GM21390 (cell line): ENCODE results near the gene MTG1.
"Not testable (repeated sequence)": the region's sequence is repeated elsewhere in the genome, so short reads cannot be mapped to it uniquely, and the experiment has no call there.

ENCODE experiments used
- ATAC-seq: cut with Tn5 transposase; IDR thresholded peaks from one replicate; pipeline ENCODE4 v1.9.1; 2021; ENCODE audit not compliant: unreplicated experiment

The MTG1 gene

DNA sequence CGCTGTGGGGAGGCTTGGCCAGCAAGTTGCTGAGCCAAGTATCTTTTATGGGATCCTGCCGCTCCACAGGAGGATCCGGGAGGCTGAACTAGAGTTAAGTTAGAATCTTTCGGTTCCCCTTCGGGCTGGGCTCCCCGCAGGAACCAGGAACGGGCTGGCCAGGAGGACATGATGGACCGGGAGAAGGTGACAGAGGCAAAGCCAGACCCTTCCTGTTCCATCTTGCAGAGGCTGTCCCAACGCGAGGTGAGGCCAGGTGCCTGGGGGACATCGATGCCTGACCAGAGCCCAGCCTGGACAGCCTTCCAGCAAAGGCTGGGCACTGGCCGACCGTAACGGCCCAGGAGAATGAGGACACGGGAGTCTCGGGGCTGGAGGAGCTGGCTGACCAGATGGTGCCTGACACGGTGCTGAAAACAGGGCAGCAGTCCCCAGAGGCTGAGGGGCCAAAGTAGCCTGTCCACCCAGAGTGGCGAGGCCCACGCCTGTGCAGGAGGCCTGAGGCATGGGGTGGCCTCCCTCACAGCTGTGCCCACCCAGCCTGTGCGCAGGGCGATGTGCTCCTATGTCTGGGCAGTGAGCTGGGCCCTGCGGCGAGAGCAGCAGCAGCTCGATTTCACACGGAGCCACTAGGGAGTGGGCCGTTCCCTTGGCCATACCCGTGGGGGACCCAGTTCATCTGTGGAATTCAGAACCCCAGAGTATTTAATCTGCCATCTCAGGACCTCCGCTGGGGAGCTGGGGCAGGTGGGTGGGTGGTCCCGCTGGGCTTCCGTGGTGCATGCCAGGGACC, 16.7 kb upstream of the MTG1 start:
- ATAC-seq, result no peak

GRCh38 chr10:133377818-133378250, 16.1 kb upstream of the MTG1 start:
- no peak for ATAC-seq

GRCh38 chr10:133378251-133379096, 15.5 kb upstream of the MTG1 start:
- peak; percentile 43 for ATAC-seq

DNA sequence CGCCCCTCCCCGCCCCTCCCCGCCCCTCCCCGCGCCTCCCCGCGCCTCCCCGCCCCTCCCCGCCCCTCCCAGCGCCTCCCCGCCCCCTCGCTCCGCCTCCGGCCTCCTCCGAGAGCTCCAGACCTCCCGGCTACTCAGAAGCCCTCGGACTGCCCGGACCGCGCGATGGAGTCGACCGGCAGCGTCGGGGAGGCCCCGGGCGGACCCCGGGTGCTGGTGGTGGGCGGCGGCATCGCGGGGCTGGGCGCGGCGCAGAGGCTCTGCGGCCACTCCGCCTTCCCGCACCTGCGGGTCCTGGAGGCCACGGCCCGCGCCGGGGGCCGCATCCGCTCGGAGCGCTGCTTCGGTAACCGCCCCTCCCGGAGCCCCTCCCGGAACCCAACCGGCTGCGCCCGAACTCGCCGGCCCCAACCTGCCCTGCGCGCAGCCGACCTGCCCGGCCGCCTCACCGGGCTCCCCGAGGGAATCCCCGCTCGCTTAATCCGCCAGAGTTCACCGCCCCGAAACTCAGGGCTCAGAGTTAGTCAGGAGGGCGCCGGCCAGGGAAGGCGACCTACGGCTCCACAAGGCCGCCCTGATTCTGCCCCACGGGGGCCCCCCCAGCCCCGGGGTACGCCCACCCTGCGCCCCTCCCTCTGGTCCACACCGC, 14.7 kb upstream of the MTG1 start, which contains the start of gene PAOX:
PAOX (plus strand) TSS at position 111 of the 649 bp plus-strand sequence; CDS start at position 166, 55 bp downstream.
- ATAC-seq, result peak; percentile 50

DNA sequence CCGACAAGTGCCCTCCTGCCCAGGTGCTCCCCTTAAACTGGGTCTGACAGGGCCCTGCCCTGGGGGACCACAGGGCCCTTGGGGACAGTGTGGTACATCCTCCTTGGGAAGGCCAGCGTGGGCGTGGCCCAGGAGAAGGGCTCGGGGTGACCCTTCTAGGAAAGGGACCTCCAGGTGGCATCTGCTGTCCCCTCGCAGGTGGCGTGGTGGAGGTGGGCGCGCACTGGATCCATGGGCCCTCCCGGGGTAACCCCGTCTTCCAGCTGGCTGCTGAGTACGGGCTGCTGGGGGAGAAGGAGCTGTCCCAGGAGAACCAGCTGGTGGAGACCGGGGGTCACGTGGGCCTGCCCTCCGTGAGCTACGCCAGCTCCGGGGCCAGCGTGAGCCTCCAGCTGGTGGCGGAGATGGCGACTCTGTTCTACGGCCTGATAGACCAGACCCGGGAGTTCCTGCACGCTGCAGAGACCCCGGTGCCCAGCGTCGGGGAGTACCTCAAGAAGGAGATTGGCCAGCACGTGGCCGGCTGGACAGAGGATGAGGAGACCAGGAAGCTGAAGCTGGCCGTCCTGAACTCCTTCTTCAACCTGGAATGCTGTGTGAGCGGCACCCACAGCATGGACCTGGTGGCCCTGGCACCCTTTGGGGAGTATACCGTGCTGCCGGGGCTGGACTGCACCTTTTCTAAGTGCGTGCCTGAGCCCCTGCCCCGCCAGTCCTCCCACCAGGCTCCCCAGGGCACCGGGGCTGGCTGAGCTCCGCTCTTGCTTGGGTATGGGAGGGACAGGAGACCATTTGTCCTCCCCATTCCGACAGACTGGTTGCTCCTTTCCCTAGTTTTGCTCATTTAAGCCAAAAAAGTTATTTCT, 13.9 kb upstream of the MTG1 start:
- ATAC-seq, result no peak

DNA sequence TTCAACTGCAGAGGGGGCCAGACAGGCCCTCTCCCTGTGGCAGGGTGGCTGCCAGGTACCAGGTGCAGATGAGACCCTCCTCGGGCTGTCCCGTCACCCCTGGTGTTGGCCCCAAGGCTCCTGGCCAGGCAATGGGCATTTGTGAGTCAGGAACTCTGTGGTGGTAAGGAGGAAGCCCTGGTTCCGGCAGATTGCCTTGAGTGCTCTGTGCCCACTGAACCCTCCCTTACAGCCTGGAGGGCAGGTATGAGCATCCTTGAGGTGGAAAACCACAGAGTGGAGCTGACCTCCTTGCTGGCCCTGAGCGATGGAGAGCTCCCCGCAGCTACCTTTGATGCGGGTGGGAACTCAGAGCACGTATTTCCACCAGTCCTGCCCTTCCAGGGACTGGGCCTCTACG, 12.9 kb upstream of the MTG1 start:
- ATAC-seq, result no peak

DNA sequence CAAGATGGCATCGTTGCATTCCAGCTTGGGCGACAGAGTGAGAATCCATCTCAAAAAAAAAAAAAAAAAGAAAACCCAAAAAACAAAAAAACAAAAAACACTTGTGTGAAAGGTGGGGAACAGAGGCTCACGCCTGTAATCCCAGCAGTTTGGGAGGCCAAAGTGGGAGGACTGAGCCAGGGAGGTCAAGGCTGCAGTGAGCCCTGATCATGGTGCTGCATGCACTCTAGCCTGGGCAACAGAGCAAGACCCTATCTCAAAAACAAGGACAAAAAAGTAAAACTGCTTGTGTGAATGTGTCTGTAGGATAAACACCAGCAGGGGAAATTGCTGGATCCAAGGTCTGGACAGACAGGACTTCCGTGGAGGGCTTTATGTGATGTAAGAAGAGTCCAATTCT, 10.4 kb upstream of the MTG1 start:
- no peak for ATAC-seq

- ATAC-seq, result no peak
Observed at GRCh38 chr10:133384071-133384470, 9.9 kb upstream of the MTG1 start.

- no peak for ATAC-seq
Observed at GRCh38 chr10:133385214-133385613, 8.7 kb upstream of the MTG1 start.

- not testable (repeated sequence) for ATAC-seq
Observed at GRCh38 chr10:133386951-133387350, 7.0 kb upstream of the MTG1 start.

- no peak for ATAC-seq
Observed at GRCh38 chr10:133388236-133388972, 5.6 kb upstream of the MTG1 start.

DNA sequence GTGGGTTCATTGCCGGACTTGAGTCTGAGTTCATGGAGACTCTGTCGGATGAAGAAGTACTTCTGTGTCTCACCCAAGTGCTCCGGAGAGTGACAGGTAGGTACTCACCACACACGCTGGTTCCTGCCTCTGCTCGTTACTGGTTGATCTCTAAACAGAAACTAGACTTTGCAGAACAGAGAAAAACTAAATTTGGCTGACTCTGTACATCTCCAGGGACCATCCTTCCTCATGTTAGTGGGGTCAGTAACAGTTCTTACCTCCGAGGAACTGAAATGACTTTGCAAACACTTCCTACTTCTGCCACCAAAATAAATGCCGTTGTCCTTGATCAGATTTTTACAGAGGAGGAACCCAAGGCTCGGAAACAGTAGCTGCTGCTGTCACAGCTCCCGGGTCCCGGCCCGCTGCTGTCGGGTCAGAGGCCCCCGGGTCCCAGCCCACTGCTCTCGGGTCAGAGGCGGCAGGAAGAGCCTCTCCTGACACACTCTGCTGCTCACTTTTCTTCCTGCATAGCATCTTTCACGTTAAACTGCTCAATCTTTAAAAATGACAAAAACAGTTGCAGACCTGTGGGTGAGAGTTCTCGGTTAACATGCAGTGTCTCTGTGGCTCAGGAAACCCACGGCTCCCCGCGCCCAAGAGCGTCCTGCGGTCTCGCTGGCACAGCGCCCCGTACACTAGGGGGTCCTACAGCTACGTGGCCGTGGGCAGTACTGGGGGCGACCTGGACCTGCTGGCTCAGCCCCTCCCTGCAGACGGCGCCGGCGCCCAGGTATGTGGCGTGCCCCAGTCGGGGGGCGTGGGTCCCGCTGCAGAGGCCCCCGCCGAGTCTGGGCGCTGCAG, 4.8 kb upstream of the MTG1 start:
- peak; percentile 77 for ATAC-seq

DNA sequence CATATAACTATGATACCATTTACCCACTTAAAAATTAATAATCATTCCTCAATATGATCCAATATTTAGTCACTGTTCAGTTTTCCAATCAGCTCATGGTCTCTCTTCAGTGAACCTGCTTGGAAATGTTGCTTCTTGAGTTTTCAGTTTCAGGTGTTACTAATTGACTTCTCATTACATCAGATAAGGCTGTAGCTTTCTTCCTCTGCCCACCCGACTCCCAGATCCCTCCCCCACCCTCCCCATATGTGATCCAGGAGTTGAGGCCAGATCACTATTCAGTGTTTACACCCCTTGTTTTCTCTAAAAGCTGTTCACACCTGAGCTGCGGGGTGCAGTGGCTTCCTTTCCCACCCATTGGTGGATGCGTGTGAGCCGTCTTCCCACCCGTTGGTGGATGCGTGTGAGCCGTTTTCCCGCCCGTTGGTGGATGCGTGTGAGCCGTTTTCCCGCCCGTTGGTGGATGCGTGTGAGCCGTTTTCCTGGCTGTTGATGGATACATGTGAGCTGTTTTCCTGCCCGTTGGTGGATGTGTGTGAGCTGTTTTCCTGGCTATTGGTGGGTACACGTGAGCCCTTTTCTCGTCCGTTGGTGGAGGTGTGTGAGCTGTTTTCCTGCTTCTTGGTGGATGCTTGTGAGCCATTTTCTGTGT, 3.2 kb upstream of the MTG1 start:
- no peak for ATAC-seq

- no peak for ATAC-seq
Observed at GRCh38 chr10:133391249-133391635, 2.7 kb upstream of the MTG1 start.

GRCh38 chr10:133391761-133392518, 2.0 kb upstream of the MTG1 start:
- ATAC-seq, result no peak

GRCh38 chr10:133393401-133394063, 425 bp upstream of the MTG1 start:
- ATAC-seq, result no peak

GRCh38 chr10:133394801-133395221, 854 bp downstream of the MTG1 start:
- ATAC-seq, result no peak
